GM19043 (cell line): ENCODE data around the gene INHBE.
A peak's percentile ranks its signal among the peaks of the same experiment; 100 is the strongest.

Experiments
- ATAC-seq: cut with Tn5 transposase; IDR thresholded peaks from one replicate; pipeline ENCODE4 v1.9.1; 2021; ENCODE audit warnings: low read depth; ENCODE audit not compliant: unreplicated experiment

The INHBE gene

DNA sequence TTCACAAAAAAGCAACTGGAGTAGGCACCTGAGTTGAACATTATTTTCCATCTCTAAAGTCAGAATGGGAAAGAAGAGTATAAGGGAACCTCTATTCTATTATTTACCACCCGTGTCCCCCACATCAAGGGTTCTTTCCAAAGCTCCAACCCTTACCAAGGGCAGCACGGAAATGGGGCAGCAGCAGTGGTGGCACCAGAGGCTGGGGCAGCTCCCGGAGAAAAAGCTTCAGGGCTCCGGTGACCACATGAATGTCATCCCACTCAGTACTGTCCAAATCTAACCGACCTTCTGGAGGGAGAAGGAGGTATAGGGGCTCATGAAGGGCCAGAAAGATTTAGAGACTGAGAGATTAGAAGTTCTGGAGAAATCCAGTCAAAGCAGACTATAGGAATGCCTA, 18.8 kb downstream of the INHBE start:
- ATAC-seq, result no peak

DNA sequence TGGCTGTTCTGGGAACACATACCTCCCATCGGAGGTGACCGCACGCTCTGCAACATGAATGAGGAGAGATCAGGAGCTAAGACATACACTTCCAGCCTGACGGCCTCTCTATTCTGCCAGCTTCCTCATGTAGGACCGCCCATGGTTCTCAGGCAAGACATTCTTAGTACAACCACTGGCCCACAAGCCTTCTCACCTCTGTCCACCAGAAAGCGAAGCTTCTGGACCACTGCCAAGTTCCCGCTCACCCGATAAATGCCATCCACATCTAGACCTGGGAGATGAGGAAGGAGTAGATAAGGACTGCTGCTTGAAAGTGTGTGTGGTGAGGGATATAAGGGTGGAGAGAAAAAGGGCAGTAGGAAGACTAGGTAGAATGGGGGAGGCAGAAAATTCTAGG, 19.3 kb downstream of the INHBE start:
- ATAC-seq, result no peak

DNA sequence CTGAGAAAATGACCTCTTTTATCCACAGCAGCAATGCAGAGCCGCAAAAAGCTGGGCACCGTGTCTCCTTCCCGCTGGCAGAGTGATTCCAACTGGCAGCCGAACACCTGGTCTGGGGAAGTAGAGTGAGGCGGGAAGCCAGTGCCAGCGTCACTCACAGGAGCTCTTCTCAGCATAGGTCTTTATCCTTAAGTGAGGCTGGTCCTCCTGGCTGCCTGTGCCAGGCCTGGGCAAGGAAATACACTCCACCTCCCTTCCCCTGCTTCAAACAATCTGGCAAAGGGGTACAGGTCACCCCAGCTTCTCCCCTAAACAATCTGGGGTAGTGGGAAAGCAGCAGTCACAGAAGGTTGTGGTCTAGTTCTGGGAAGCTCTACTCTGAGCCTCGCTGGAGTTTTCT, 19.8 kb downstream of the INHBE start:
- ATAC-seq, result no peak

DNA sequence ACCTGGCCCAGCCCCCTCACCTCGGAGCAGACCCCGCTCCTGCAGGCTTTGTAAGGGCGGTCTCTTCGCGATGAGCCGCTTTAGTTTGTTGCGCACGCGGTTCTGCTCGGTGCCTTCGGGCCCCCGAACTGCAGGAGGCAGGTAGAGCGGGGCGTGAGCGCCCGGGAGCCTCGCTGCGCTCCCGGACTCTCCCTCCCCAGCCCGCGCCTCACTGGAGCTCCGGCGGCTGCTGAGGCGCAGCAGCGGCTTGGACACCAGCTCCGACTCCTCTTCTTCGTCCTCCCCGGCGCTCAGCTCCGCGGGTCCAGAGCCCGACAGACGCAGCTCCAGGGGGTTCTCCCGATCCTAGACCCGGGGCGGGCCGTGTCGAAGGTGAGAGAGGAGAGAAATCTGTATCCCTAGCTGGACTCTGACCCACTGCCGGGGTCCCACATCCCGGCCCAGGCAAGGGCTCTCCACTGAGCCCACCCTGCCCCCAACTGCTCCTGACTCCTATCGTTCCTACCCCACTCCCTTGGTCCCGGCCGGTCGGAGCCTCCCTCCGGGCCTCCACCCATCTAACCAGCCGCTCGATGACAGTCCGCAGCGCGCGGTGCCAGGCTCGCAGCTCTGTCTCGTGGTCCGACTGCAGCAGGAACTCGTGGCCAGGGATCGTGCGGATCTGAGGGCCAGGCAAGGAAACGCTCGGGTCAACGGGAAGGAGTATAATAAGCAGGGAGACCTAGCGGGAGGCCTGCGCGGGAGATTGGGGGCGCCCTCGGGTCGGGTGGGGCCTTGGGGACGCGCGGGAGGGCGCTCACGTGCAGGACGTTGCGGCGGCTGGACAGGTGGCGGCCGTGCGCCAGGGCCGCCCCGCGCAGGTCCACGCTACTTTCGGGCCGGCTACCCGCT, 20.4 kb downstream of the INHBE start:
- ATAC-seq, result no peak

DNA sequence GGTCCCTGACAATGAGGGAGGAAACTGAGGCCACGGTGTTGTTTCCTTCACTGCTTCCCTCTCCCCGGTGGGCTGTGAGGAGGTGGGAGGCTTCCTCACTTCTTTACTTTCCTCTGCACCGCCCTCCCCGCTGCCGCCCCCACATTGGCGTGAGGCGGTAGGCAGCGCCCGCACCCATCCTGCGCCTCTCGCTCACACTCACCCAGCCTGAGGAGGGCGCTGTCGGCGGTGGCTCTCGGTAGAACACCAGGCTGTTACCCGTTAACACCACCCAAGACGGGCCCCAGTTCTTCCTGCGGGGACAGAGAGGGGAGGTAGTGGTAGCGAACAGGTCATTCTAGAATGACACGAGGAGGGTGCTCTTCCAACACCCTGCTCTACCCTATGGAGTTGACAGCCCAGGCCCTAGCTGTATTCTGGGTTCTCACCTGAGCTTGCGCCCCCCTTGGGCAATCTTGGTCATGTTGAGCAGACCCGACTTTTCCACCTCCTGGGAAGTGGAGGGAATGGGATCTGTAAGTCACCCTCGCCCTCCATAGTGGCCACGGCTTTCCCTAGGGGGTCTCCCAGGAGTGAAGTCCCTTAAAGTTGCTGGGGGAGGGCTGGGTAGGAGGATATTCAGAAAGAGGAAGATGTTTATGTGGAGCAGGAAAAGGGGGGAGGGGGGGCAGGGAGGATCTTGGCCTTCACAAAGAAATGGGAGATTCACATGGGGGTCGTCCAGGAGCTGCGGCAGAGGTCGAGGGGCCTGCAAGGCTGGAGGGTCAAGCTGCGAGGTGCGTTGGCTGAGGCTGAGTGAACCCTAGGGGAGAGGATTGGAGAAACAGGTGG, 21.3 kb downstream of the INHBE start:
- ATAC-seq, result no peak

DNA sequence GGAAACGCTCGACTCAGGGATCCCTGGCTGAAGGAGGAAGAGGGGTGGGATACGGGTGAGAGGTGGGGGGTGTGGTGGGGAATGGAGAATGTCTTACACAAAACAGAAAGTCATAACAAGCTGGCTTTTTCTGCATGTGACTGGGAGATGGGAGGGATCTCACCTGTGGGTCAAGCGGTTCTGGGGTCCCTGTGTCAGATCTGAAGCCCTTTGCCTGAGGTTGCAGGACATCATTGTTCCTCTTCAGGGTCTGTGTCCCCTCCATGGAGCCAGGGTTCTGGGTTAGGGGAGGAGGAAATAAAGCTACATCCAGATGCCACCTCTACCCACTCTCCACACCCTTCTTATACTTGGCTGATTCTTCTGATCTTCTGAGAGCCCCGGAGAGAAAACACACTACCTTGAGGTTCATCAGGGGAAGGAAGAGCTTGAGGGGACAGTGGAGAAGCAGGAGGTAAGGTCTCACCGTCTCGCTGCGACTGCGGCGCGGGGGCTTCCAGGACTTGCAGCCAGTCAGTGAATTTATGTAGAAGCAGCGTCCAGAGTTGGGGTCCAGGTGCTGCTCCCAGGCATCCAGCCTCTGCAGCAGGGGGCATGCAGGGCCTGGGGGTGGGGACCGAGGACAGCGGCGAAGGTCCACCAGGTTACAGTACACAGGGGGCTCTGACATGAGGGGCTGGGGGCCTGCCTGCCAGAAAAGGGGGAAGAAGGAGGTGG, 22.0 kb downstream of the INHBE start:
- ATAC-seq, result no peak

DNA sequence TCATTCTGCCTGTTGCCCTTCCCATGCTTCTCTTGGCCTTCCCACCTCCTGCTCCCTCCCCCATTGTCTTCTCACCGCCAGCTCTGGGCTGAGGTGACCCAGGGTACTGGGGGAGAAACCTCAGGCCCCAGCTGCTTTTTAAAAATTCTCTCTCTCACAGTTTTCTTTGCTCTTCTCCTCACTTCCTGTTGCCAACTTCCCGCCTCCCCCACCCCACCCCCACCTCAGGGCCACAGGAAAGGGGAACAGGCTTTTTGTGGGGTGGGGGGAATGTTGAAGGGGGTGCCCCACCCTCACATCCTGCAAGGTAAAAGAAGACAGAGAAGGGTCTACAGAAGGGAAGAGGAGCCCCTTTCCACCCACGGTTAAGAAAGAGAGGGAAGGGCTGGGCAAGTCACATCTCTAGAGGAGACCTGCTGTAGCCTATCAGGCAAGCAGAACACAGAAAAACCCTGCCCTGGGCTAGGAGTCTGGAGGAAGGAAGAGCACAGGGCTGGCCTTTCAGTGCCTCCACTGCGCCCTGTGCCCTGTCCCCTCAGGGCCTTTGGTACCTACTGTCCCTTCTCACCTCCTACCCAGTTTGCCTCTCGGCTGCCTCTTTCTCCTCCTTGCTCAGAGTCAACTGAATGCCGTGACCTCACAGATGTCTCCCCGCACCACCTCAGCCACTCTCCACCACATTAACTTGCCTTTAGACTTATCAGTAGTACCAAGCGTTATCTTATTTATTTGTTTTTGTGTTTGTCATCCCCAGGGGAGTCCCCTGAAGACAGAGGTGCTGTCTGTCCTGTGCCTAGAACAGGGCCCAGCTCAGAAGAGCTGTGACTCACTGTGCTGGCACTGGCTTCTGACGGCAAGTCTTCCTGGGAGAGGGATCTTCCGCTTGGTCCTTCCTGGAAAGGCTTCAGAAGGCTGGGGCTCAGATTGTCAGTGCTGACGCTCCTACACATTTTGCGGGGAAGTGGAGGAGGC, 22.9 kb downstream of the INHBE start:
- ATAC-seq, result no peak

DNA sequence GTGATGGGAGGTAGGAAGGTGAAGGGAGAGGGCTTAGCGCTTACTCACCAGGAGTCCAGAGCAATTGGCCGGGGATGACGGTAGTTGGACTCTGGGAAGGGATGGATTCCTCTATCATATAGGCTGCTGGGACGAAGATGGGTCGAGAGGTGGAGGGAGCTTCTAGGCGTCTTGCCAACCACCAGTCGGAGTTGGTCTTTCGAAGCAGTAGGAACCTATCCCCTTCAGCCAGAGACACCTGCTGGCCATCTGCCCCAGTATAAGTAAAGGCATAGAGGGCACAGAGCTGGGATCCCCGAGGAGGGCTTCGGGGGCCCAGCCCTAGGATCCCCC, 23.9 kb downstream of the INHBE start:
- no peak for ATAC-seq

DNA sequence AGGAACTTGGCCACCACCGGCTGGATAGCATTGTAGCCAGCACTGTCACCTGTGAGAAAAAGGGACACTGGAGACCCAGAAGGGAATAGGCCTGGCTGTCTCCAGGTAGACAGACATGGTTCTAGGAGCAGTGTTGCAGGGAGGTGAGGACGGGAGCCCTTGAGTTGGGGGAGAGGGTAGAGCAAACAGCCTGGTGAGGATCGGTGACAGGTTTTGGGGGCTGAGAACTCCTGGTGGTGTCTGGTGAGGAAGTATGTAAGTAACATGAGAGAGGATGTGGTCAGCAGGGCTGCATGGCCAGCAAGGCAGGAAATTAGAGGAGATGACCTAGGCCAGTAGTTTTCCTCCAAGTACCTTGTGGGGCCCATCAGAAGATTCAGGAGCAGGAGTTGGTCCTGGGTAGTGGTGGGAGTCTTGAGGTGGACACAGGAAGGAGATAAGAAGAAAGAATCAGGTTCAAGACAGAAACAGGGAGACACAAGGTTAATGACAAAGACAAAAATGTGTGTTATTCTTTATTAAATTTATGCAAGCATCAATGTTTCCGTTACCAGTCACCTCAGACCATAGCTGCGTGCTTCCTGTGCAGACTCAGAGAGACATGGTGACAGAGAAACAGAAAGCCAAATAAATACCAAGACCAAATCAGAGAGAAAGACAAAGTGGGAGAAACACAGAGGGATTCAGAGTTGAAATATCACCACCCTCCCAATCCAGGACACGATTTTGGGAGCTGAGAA, 24.4 kb downstream of the INHBE start, which contains the start of gene ARHGAP9:
Gene ARHGAP9, minus strand, starts transcription at position 491 of the 740 bp plus-strand sequence. Its CDS starts 460 bp downstream, at position 31.
- peak; percentile 34 for ATAC-seq

DNA sequence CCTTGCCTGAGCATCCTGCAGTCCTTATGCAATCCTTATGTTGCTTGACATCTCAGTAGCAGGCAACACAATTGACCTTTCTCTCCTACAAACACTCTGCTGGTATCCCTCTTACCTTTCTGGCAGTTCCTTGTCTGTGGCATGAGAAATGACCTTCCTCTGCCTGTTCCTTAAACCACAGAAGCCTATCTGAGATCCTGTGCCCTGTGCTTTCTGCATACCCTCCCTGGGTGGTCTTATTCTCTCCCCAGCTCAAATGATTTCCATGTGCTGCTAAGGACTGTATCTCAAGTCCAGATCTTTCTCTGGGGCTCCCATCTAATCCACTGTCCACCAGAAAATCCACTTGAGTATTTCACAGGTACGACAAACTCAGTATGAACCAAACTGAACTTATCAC, 26.6 kb downstream of the INHBE start:
- no peak for ATAC-seq

DNA sequence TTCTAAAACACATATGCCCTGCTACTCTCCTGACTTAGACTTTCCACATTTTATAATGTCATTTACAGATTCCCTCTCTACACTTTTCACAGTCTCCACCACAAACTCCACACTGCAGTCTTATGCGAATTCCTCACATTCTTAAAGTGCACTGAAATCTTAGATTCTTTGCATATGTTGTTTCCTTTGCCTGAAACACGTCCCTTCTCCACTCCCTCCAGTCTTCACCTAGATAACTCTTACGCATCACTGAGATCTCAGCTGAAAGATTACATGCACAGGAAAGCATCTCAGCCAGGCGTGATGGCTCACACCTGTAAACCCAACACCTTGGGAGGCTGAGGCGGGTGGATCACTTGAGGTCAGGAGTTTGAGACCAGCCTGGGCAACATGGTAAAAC, 28.4 kb downstream of the INHBE start:
- no peak for ATAC-seq

DNA sequence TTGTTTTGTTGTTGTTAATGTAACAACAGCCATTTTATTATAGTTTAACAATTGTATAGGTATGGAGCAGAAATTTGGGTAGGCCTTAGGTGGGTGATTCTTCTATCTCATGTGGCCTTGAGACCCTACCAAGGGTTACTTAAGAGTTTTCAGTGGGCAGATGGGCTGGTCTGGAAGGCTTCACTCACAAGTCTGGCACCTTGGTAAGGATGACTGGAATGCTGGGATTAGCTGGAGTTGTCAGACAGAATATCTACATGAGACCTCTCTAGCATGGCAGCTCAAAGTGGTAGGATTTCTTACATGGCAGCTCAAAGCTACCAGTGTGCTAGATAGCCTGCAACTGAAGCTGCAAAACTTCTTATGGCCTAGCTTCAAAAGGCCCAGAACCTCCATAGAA, 30.6 kb downstream of the INHBE start:
- no peak for ATAC-seq

DNA sequence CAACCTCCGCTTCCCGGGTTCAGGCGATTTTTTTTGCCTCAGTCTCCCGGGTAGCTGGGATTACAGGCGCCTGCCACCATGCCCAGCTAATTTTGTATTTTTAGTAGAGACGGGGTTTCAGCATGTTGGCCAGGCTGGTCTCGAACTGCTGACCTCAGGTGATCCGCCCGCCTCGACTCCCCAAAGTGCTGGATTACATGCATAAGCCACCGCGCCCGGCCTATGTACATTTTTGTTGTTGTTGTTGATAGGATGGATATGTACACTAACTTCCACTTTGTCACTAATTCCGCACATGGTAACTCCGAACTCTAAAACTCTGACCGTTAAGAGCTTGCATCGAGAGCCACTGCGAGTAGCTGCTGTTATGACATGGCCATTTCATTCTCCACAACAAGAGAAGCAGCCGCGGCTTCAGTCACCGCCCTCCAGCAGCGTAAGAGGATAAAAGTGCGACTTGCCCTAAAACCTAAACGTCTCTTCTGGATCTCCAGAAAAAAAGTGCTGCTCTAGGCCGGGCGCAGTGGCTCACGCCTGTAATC, 32.0 kb downstream of the INHBE start:
- ATAC-seq, result no peak

DNA sequence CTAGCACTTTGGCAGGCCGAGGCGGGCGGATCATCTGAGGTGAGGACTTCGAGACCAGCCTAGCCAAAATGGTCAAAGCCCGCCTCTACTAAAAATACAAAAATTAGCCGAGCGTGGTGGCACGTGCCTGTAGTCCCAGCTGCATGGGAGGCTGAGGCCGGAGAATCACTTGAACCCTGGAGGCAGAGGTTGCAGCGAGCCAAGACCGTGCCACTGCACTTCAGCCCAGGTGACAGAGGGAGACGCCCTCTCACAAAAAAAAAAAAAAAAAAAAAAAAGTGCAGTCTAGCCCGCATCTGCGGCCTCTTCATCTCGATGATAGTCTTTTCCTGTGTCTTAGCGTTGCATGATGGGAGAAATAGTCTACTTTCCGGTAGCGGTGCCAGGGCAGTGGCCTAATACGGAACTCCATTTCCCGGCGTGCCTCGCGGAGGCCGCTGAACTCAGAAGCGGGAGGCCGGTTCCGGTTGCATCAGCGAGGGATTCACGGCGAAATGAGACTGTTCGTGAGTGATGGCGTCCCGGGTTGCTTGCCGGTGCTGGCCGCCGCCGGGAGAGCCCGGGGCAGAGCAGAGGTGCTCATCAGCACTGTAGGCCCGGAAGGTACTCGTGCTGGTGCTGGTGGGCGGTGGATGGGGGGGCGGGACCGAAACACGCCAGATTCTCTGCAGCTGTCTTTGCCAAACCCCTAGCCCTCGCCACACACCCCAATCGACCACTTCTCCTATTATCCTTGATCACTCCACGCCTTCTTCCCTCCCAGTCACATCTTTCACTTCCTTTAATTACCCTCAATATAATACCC, 32.7 kb downstream of the INHBE start, which contains the start of gene MARS1:
Gene MARS1, plus strand, starts transcription at position 472 of the 805 bp plus-strand sequence. Its CDS starts 23 bp downstream, at position 495.
- peak; percentile 99 for ATAC-seq

DNA sequence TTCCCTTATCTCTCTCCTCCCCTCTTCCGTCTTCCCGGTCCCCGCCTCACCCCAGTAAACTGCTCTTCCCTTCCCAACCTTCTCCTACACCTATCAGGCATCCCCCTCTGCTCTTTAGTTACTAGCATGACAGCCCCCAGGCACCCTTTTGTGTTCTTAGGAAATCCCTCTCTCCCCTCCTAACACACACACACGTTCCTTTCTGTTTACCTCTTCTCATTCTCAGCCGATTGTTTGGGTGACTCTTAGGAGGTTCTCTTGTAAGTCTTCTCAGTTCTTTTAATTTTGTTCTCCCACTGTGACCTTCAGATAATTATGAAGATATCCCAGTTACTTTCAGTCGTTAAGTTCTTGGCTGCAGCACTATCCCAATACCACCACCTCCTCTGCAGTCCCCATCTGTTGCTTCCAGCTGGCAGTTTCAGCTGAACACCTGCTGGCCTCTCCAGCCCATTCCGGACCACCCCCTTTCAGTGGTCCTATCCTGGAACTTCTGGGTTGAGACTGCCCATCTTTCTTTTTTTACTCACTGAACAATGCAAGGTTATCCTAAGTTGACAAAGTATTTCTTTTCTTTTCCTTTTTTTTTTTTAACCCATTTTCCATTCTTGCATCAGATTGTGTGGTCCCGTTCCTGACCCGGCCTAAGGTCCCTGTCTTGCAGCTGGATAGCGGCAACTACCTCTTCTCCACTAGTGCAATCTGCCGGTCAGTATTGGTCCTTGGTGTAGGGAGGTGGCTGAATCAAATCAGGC, 33.5 kb downstream of the INHBE start:
- no peak for ATAC-seq

DNA sequence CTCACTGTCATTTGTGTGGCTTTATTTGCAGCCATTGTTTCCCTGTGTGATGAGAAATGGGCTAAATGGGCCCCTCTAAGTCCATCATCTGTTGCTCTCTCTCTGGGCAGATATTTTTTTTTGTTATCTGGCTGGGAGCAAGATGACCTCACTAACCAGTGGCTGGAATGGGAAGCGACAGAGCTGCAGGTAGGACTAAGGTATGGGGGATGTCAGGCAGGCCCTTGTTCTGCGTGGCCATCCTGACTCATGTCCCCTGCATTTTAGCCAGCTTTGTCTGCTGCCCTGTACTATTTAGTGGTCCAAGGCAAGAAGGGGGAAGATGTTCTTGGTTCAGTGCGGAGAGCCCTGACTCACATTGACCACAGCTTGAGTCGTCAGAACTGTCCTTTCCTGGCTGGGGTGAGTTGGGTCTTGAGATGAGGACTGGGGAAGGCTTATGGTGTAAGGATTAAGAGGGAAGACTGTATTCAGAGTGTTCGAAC, 34.1 kb downstream of the INHBE start:
- no peak for ATAC-seq

DNA sequence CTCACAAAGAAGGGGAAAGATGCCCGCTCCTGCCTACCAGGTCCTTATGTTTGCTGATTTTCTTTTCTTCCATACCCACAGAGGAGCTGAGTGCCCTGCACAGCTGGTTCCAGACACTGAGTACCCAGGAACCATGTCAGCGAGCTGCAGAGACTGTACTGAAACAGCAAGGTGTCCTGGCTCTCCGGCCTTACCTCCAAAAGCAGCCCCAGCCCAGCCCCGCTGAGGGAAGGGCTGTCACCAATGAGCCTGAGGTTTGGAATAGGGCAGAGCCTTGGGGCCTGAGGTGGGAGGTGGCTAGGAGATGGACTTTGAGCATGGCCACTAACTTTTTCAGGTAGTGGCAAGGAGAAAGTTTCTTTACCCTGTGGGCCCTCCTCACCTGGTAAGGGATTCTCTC, 35.0 kb downstream of the INHBE start:
- no peak for ATAC-seq
